ENCODE data around the gene GATAD2B.
"Not testable (repeated sequence)": the region's sequence is repeated elsewhere in the genome, so short reads cannot be mapped to it uniquely, and the experiment has no call there.

The GATAD2B gene

DNA sequence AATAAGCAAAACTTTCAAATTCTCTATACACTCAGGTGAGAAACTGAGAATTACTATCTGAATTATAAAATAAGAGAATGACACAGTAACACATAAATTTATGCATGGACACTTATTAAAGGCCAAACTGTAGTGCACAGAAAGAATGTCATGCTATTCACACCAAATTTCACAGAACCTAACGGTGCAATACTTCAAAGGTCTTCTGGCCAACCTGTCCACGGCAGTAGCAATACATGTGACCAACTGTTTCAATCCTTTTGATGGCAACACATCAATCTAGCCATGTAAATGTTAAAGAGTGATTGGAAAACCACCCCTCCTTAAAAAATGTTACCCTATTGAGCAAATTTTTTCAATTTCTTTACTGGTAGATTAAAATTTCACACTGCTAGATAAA lies 10.4 kb downstream of the GATAD2B start:
- H3K27ac ChIP-seq = no peak overlapping the region
- TF ChIP-seq, protein P1, sequence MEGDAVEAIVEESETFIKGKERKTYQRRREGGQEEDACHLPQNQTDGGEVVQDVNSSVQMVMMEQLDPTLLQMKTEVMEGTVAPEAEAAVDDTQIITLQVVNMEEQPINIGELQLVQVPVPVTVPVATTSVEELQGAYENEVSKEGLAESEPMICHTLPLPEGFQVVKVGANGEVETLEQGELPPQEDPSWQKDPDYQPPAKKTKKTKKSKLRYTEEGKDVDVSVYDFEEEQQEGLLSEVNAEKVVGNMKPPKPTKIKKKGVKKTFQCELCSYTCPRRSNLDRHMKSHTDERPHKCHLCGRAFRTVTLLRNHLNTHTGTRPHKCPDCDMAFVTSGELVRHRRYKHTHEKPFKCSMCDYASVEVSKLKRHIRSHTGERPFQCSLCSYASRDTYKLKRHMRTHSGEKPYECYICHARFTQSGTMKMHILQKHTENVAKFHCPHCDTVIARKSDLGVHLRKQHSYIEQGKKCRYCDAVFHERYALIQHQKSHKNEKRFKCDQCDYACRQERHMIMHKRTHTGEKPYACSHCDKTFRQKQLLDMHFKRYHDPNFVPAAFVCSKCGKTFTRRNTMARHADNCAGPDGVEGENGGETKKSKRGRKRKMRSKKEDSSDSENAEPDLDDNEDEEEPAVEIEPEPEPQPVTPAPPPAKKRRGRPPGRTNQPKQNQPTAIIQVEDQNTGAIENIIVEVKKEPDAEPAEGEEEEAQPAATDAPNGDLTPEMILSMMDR (conservative IDR thresholded peaks at IDR 0.05) = no peak

DNA sequence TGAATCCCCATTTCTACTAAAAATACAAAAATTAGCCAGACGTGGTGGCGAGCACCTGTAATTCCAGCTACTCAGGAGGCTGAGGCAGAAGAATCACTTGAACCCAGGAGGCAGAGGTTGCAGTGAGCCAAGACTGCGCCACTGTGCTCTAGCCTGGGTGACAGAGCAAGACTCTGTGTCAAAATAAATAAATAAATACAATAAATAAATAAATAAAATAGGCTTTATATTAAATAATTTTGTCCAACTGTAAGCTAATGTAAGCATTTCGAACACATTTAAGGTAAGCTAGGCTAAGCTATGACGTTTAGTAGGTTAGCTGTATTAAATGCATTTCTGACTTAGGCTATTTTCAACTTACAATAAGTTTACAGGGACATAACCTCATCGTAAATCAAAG lies 12.2 kb downstream of the GATAD2B start:
- not testable (repeated sequence) for H3K27ac ChIP-seq

DNA sequence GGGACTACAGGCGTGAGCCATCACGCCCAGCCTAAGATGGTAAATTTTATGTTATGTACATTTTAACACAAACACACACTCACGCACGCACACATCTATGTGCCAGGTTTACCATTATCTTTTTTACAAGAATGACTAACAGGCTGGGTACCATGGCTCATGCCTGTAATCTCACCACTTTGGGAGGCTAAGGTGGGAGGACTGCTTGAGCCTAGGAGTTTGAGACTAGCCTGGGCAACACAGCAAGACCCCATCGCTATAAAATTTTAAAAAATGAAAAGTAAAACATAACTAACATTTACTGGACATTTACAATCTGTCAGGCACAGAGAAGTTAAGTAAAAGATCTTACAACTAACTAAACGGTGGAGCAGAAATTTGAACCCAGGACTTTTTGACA lies 14.7 kb downstream of the GATAD2B start:
- no peak overlapping the region for H3K27ac ChIP-seq
- TF ChIP-seq, protein P1 (conservative IDR thresholded peaks at IDR 0.05) = no peak

DNA sequence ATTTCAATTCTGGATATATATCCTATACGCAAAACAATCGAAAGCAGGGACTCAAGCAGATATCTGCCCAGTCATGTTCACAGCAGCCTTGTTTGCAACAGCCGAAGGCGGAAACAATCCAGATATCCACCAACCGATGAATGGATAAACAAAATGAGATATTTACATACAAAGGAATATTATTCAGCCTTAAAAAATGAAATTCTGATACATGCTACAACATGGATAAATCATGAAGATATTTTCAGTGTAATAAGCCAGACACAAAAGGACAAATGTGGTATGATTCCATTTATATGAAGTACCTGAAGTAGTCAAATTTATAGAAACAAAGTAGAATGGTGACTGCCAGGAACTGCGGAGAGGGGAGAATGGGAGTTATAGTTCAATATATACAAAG lies 15.6 kb downstream of the GATAD2B start:
- TF ChIP-seq, protein P1 (conservative IDR thresholded peaks at IDR 0.05) = no peak
- no peak overlapping the region for H3K27ac ChIP-seq

DNA sequence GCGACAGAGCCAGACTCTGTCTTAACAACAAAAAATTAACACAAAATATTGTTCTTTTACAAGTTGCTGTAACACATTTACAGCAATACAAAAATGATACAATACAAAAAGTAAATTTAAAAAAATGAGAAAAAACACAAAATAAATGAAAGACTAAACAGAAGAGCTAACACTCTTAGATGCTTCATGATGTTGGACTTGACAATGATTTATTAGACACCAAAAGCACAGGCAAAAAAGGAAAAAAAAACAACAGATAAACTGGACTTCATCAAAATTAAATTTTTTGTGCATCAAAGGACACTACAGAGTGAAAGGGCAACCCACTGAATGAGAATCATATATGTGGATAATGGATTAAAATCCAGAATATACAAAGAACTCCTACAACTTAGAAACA lies 16.4 kb downstream of the GATAD2B start:
- no peak overlapping the region for H3K27ac ChIP-seq

DNA sequence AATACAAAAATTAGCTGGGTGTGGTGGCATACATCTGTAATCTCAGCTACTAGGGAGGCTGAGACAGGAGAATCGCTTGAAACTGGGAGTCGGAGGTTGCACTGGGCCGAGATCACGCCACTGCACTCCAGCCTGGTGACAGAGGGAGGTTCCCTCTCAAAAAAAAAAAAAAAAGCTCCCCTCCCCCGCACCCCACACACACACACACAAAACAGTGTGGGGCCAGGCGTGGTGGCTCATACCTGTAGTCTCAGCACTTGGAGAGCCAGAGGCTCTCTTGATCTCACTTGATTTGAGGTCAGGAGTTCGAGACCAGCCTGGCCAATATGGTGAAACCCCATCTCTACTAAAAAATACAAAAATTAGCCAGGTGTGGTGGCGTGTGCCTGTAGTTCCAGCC lies 16.9 kb downstream of the GATAD2B start:
- not testable (repeated sequence) for H3K27ac ChIP-seq

More for the DNA sequence above, 16.4 kb downstream of the GATAD2B start:
- TF ChIP-seq, protein P1 (conservative IDR thresholded peaks at IDR 0.05) = no peak

DNA sequence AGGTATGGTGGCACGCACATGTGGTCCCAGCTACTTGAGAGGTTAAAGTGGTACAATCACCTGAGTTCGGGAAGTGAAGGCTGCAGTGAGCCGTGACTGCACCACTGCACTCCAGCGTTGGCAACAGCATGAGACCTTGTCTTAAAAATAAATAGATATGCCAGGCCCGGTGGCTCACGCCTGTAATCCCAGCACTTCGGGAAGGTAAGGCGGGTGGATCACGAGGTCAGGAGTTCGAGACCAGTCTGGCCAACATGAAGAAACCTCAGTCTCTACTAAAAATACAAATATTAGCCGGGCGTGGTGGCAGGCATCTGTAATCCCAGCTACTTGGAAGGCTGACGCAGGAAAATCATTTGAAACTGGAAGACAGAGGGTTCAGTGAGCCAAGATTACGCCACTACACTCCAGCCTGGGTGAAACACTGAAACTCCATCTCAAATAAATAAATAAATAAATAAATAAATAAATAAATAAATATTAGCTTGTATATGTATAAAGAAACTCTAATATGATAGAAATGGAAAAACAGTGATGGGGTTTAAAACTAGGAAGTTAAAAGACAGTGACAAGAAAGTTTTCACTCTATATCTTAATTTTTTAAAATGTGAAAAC lies 18.8 kb downstream of the GATAD2B start:
- no peak overlapping the region for H3K27ac ChIP-seq
- TF ChIP-seq, protein P1 (conservative IDR thresholded peaks at IDR 0.05) = no peak

DNA sequence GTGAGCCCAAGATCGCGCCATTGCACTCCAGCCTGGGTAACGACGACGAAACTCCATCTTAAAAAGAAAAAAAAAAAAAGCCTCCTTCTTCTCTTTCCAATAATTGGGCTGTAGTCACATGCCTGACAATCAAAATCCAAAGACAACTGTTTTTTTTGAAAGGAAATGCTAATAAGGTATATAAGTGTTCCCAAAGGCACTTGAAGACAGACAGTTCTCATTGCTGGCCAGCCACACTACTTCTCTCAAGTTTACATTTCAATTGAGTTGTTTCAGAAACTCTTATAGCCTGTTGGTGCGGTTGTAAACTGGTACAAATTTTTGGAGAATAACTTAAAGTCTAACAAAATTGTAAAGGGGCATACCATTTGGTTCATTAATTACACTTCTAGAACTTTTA lies 23.3 kb downstream of the GATAD2B start:
- TF ChIP-seq, protein P1 (conservative IDR thresholded peaks at IDR 0.05) = no peak
- no peak overlapping the region for H3K27ac ChIP-seq

DNA sequence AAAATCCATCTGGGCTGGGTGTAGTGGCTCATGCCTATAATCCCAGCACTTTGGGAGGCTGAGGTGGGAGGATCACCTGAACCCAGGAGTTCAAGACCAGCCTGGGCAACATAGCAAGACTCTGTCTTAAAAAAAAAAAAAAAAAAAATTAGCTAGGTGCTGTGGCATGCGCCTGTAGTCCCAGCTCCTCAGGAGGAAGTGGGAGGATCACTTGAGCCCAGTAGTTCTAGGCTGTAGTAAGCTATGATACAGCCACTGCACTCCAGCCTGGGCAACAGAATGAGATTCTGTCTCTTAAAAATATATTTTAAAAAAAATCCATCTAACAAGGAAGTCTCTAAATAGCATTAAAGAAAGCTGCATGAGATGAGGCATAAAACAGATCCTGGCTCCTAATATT lies 26.9 kb downstream of the GATAD2B start:
- not testable (repeated sequence) for H3K27ac ChIP-seq

DNA sequence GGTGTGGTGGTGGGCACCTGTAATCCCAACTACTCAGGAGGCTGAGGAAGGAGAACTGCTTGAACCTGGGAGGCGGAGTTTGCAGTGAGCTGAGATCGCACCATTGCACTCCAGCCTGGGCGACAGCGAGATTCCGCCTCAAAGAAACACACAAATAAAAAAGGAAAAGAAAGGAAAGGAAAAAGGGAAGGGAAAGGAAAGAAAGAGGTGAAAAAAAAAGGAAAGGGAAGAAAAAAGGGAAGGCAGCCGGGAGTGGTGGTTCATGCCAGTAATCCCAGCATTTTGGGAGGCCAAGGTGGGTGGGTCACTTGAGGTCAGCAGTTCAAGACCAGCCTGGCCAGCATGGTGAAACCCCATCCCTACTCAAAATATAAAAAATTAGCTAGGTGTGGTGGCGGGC lies 31.7 kb downstream of the GATAD2B start:
- H3K27ac ChIP-seq = not testable (repeated sequence)

Data from VCaP (cell line).